Stimulated activated CD8-positive, alpha-beta memory T cell treated with anti-CD3 and anti-CD28 coated beads, Interleukin-4, amount 100 ng/mL, for 1 hour (primary cell): ENCODE data around the gene PARP2.

Experiments
- DNase-seq, 2 donors: peaks; one replicate each; pipeline ENCODE4 v3.0.0-alpha.2; 2020; ENCODE audit warnings: low read depth in 2 of 2, low spot score in 1 of 2

Gene PARP2

GRCh38 chr14:20397511-20397910 lies 54.1 kb downstream of the PARP2 start:
- no peak for DNase-seq

- no peak for DNase-seq
These were observed 57.1 kb downstream of the PARP2 start for GRCh38 chr14:20400589-20400964.

GRCh38 chr14:20400965-20401593 lies 57.6 kb downstream of the PARP2 start:
- DNase-seq = no peak

GRCh38 chr14:20403521-20403920 lies 60.1 kb downstream of the PARP2 start:
- DNase-seq = no peak
